Esophagus squamous epithelium (tissue), 4 donors: ENCODE results near the gene ERLEC1.
"Not testable (repeated sequence)": the region's sequence is repeated elsewhere in the genome, so short reads cannot be mapped to it uniquely, and the experiment has no call there.

Experiments
- CTCF ChIP-seq, 6 experiments: fragments of 450-650 bp in 4 of 6; fragments of 200-600 bp in 2 of 6; sonication (generic) in 2 of 6; IDR thresholded peaks; one replicate each; pipeline ENCODE4 v1.5.1; 2016 to 2019; ENCODE audit warnings: antibody characterized with exemption in 6 of 6, mild to moderate bottlenecking in 4 of 6, moderate library complexity in 4 of 6
- POLR2A ChIP-seq, 4 donors: fragments of 450-650 bp; IDR thresholded peaks; one replicate each; pipeline ENCODE4 v1.6.1; 2017; ENCODE audit warnings: antibody characterized with exemption in 4 of 4, mild to moderate bottlenecking in 4 of 4, moderate library complexity in 3 of 4

- not testable (repeated sequence) for TF ChIP-seq POLR2A, CTCF (IDR thresholded peaks at IDR 0.05)
Measured at GRCh38 chr2:53829980-53830290, 43.1 kb downstream of the ERLEC1 start.
